Fibroblast of skin of back (primary cell): Measurements from ENCODE around the gene CACNA1D.

Experiments used
- DNase-seq: peaks from one replicate; pipeline ENCODE4 v3.0.0-alpha.2; 2013

Gene CACNA1D

DNA sequence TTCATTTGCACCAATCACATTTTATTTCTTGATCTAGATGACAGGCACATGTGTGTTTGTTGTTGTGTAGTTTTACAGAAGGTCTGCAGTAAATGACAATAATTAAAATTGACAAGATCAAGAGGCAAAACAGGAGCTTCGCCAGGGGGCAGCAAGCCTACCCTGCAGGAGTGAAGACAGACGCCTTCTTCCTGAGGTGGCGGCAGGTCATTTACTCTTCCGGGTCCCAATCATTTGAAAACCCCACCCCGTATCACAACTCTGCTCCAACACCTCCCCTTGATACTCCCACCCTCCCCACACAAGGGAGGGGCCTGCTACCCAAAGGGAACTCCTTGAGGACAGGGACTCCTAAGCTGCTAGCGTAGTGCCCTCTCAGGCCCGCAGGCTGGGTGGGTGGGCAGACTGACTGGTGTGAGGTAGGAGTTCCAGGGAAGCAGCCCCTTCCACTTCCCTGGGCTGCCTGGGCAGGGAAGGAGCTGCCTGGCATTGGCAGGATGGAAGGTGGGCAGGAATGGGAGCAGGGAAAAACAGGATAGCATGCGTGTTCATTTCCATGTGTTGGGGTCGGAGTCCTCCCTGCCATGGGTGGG is 338.7 kb downstream of the CACNA1D start:
- DNase-seq: no peak

DNA sequence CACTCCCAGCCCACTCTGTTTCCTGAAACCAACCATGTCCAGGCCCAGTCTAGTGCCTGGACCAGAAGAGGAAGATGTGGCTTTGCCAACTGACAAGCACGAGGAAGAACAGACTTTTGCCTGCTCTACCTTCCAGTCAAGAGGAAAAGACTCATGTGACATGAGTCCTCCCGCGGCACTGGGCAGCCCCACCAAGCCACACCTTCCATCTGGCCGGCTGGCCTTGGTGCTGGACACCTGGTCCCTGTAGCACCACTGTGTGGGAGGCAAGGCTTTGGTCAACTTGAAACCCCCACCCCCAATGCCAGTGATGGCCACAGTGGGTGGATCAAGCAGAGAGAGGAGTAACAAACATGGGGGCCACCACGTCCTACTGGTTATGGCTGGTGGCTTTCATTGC is 339.3 kb downstream of the CACNA1D start:
- no peak for DNase-seq

DNA sequence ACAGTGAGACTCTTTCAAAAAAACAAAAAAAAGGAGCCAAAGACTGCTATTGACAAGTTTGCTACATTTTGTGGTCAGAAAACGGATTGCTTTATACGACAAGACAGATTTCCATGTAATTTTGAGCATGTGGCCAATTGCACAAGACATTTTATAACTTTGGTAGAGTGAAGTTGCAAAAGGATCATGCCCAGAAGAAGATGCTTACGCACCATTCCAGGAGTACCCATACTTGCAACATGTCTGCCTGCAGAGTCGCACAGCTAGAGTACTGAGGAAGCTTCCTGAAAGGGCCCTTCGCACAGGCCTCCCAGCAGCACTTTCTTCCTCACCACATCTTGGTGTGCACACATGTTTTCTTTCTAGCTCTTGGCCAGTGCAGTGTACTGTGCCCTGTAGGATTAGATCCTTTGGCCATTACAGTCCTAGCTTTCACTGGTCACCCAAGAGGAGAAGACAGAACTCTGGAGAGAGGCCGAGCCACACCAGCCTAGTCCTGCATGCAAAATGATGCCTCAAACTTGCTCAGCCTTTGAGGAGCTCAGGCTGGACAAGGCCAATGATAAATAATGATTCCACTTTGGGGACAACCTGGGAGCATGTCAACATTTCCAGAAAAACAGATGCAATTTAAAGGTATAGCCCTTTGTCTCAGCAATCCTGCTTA is 340.2 kb downstream of the CACNA1D start:
- DNase-seq: no peak

DNA sequence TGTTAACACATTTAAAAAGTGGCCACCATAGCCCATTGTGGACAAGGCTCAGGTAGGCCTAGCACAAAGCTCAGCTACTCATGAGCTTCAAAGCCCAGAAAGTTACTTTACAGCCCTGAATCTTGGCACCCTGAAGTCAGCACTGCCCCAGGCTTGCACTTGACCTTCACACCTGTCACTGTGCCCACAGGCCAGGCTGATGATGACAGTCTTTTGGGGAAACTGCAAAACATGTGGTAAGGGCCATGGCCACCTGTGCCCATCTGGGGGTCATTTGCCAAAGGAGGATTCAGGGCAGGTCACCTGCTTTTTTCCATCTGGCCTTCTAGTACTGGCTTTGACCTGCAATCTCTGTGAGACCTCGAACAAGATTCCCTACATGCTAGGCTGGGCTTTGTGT is 340.8 kb downstream of the CACNA1D start:
- no peak for DNase-seq

DNA sequence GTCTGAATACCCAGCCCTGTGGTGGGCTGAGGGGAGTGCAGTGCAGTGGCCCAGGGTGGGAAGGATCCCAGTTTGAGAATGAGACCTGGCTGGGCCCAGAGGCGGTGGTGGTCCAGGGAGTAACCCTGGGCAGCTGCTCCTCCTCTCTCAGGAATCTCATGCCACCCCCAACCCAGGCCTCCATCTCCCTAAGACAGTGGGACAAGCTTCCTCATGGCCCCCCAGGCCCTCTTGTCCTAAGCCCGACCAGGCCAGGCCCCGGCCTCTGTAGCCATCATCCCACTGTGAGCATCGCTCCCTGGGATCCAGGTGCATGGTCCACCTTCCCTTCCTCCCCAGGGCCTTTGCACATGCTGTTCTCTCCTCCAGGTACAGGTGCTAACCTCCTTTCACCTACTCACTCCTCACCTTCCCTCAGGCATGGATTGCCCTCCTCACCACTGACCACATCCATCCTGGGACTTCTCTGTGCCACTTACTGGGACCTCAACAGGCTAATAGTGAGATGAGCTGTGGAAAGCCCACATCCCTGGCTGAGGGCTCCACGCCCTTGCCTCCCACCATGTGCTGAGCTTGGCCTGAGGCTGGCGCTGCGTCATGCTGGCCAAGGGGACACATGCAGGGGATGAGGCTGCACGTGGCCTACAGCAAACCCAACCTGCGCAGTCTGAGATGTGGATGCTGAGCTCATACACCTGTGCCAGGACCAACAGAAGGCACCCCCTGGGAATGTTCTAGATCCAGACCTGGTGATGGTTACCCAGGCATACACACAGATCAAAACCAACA is 341.9 kb downstream of the CACNA1D start:
- DNase-seq: no peak

DNA sequence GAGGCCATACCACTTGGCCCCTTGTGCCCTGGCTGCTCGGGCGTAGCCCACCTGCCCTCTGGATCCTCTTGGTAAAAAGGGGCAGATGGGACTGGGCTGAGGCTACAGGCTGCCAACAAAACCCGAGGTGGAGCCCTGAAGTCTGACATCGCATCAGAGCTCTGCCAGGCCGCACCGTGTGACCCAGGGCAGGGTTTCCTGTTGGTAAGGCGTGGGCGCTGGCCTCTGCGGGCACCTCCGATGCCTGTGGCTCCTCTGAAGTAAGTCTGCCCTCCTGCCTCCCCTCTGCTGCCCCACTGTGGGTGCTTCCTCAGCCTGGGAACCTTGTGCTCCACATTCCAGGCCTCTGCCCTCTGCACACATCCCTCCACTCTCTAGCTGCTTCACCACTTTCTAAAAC is 342.9 kb downstream of the CACNA1D start:
- no peak for DNase-seq

DNA sequence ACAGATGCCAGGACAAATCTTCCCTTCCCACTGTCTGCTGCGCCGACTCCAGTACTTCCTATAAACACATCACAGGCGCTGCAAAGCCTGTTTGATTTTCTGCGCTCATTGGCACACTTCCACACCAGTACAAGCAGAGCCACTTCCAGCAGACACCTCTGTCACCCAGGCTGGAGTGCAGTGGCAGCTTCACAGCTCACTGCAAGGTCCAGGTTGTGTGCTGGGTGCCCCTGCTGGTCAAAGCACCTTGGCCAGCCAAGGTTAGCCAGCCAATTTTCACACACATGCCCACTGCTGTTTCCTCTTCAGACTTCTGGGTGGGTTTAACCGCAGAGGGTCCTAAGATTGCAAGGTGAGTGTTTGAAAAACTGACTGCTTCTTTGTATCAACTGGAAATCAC is 346.9 kb downstream of the CACNA1D start:
- no peak for DNase-seq

DNA sequence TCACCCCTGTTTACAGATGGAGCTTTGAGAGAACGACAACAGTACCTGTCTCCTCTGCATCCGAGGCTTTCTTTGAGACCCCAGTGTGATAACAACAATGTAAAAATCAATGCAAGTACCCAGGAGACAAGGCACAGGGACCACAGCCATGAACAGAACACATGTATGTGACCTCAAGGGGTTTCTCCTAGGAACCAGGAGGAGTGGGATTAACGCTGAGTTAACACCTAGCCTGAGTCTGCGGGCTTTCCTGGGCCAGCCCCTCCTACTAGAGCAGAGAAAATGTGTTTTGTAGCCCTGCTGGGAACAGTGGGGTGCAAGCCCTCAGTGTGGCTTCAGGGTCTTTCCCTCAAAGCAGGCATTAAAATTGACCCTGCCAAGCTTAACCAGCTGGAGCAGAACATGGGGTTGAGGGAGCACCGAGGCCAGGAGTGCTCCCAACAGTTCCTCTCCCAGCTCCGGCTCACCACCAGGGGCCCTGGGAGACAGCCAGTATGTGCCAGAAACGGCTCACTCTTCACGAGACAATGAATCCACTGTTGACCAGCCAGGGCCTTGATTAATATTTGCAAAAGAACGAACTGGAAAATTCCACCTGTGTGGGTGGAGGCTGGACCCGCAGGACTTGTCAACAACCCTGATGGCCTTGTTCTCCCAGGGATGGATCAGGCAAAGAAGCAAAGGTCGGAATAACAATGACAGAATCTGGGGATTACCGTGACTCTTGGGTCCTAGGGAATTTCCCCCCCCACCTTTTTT is 348.2 kb downstream of the CACNA1D start:
- no peak for DNase-seq

DNA sequence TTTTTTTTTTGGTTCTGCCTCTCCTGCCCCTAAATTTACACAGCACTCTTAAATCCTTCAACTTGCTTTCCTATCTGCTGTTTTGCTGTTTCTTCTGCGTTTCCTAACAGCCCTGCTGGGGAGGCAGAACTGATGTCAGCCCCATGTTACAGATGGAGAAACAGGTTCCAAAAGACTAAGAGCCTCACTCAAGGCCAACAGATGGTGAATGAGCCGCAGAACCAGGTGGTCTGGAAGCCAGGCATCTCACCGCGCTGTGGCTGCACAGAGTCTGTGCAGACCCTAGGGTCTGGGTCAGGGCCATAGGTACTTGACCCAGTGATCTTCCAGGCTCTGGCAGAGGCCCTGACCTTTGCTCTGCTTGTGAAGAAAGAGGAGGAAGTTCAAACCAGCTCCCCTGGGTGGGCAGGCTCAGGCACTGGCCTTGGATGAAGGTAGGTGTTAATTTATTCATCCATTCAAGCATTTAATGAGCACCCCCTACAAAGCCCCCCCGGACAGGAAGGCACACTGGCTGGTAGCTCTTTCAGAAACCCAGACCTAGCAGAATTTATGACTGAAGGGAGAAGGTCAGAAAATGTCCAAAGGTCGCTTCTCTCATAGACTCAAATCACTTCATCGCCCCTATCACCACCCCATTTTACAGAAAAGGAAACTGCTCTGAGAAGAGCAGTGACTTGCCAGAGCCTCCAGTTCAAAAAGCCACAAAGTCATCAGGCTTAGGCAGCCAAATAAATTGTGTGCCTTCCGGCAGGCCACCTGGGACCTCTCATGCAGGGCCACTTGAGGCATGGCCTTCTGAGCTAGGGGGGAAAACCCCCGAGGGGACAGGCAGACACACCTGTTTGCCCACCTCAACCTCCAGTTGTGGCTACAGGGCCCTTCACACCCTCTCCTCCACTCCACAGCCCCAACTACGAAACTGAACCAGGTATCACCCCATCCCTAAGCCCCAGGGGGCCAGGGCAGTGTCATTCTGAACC is 349.1 kb downstream of the CACNA1D start:
- no peak for DNase-seq

DNA sequence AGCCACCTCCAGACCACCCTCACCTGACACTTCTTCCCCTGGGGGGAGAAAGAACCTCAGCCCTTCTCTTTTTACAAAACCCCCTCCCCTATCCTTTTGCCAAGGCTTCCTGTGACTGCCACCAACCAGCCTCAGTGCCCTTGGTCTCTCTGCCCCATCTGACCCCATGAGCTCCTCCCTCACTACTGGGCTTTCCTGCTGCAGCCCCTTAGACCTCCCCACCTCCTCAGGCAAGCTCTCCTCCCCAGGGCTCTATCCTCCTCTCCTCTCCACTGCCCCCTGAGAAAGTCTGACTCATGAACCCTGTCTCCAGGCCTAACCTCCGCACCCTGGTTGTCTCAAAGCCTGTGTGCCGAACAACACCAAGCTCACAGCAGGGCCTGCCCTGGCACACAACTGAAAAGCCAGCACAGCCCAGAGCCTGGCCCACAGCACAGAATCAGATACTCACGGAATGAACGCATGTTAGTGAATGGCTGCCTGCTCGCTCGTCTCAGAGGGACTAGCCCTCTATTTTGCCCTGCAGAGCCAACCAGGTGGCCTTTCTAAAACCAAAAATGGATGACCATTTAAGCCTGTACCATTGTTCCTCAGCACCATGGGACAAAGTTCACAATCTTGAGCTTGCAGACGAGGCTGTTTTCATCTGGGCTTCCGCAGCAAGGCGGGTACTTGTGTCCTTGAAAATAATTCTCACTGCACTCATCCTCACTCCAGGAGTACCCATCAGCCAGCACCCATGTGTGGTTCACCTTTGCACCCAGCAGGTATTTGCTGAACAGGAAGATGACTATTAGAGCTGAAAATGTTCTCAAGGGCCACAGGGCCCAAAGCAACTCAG is 350.1 kb downstream of the CACNA1D start:
- DNase-seq: no peak

DNA sequence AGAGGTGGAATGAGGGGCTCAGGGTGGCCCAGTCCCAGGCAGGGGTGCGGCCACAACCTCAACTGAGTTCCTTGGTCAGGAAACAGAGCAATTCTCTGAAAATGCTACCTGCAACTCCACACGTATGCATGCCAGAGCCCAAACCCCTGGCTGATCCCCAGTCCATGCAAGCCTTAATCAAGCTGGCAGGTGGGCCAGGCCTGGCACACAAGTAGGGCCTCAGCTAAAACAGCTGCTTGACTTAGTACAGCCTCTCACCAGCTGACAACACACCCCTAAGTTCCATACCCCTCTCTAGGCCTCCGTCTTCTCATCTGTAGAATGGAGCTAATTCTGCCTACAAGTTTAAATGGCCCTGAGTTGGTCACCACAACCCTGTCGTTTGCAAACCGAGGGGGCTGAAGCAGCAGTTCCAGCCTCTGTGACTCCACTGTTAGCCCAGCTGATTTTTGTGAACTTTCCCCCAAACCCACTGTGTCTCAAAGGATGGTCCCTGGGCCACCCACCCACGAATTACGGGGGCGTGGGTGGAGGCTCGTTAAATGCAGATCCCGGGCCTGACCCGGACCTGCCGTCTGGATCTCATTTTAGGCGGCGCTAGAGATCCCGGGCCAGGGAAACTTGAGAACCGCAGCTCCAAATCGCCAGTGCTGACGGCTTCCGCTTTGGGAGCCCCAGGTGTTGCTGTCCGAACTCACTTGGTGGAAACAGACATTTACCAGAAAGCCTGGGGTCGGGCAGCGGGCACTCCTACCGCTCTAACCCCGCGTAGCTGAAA is 350.9 kb downstream of the CACNA1D start:
- peak; percentile 29 for DNase-seq

DNA sequence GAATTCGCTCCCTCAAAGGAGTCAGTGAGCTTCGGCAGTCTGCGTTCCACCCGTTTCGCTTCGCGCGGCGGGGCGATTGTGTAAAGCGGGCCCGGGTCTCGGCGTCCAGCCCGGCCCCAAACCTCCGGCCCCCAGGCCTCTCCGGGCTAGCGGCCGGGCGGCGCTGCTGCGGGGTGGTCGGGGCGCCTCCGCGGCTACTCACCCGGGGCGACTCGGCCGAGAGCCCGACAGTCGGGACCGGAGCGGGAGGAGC is 351.4 kb downstream of the CACNA1D start:
- no peak for DNase-seq

DNA sequence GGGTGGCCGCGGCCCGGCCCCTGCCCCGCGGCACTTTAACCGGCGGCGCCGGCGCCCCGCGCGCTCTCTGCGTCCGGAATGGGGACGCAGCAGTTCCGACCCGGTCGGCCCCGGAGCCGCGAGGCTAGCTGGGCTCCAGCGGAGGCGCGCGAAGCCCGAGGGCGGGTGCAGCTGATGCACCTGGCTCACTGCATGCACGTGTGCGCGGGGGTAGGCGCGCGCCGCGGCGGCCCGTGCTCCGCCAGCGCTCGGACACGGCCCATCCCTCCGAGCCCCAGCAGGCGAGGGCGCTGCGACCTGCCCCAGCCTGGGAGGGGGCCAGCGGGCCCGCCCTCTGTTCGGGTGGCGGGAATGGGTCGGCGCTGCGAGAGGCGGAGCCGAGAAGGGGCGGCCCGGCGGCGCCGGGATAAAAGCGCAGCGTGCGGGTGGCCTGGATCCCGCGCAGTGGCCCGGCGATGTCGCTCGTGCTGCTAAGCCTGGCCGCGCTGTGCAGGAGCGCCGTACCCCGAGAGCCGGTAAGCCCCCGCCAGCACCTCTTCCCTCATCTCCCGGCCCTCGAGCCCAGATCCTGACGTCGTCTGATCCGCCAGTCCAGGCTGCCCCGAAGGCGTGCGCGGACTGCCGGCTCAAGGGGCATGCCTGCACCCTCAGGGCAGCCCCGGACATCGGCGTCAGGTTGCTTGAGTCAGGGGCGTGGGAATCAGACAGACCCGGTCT is 351.9 kb downstream of the CACNA1D start, which contains the start of the genes CHDH and IL17RB:
Gene CHDH, minus strand, starts transcription at position 286 of the 717 bp plus-strand sequence. CDS start 22,411 bp downstream, outside the sequence.
Gene IL17RB, plus strand, starts transcription at position 435 of the 717 bp plus-strand sequence. Its CDS starts 21 bp downstream, at position 456.
- DNase-seq: peak; percentile 24

DNA sequence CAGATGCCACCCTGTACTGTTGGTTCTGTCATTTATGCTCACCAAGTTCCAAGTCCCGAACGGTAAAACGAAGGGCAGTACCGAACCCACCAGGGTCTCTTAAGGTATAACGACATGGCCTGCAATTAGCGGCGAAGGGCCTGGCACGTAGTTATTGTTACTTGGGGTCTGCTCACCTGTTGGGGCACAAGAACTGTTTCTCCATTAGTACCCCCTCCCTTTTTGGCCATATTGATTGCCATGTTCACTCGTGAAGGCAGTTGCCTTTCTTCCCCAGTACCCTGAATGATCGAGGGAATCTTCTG is 352.4 kb downstream of the CACNA1D start:
- DNase-seq: no peak

DNA sequence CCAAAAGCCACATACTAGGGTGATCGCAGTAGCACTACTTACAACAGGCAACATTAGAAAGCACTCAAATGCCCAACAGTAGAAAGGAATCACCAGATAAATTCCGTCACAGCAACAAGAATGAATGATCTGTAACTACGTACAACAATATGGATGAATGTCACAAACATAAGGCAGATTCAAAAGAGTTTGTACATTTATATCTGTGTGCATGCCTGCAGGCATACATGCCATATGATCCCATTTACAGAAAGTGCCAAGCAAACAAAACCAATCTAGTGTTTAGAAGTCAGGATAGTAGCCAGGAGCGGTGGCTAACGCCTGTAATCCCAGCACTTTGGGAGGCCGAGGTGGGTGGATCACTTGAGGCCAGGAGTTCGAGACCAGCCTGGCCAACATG is 355.5 kb downstream of the CACNA1D start:
- no peak for DNase-seq

DNA sequence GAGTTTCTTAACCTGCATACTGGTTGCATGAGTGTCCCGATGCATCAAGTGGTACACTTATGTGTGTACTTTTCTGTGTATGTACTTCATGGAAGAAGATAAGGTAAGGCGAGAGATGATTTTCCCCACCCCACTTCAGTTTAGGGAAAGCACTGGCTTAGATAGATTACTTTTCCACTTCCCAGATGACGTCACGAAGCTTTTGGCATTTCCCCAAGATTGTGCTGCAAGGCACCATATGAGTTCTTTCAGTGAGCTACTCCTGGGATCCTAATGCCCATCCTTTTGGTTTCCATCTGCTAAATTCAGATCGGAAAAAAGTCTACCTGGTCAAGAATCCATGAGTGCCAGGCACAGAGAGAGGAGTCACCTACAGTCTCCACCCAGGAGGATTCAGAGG is 356.5 kb downstream of the CACNA1D start:
- peak; percentile 31 for DNase-seq

DNA sequence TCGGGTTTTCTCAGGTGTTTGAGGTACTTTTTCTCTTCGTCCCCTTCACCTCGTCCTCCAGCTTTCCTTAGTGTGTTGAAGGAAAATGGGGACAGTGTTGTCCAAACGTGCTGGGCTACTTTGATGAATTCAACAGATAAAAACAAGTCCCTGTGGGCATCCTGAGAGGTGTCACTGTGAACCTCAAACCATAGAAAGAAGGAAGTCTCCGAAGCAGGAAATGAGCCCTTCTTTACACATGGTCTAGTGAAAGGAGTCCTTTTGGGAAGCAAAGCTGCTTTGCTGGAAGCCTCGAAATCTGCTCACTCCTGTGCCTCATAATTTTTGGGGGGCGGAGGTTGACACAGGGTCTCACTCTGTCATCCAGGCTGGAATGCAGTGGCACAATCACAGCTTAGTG is 362.6 kb downstream of the CACNA1D start:
- no peak for DNase-seq

DNA sequence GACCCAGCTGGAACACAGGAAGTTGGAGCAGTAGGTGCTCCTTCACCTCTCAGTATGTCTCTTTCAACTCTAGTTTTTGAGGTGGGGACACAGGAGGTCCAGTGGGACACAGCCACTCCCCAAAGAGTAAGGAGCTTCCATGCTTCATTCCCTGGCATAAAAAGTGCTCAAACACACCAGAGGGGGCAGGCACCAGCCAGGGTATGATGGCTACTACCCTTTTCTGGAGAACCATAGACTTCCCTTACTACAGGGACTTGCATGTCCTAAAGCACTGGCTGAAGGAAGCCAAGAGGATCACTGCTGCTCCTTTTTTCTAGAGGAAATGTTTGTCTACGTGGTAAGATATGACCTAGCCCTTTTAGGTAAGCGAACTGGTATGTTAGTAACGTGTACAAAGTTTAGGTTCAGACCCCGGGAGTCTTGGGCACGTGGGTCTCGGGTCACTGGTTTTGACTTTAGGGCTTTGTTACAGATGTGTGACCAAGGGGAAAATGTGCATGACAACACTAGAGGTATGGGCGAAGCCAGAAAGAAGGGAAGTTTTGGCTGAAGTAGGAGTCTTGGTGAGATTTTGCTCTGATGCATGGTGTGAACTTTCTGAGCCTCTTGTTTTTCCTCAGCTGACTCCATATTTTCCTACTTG is 363.8 kb downstream of the CACNA1D start:
- DNase-seq: no peak

DNA sequence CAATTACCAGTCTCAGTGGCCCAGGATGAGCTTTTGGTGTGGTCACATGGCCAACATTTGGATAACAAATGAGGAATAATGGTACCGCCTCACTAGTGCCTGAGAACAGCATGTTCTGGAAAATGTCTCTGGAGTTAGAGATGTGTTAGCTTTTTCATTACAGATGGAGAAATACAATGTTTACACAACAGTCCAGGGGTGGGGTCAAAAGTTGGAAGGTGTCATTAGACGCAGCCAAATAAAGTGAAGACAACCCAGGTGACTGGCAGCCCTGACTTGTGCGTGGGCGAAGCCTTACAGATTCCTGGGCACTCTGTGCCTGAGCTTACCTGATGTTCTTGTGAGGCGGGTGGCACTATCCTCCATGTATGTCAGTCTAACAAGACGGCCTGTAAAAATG is 364.8 kb downstream of the CACNA1D start:
- no peak for DNase-seq
